ENCODE data around the gene GAS6.

- TF ChIP-seq CTCF (IDR thresholded peaks at IDR 0.05) (no peak), EP300 (IDR thresholded peaks at IDR 0.05) (no peak)
Measured at GRCh38 chr13:113791226-113791625, 72.7 kb downstream of the GAS6 start.

Measured in gastroesophageal sphincter (tissue), 3 donors.